Stimulated activated CD8-positive, alpha-beta memory T cell treated with anti-CD3 and anti-CD28 coated beads, Interleukin-4, amount 100 ng/mL, for 1 hour (primary cell): Measurements from ENCODE around the gene KLF5.

Experiments used
- DNase-seq, 2 donors: peaks; one replicate each; pipeline ENCODE4 v3.0.0-alpha.2; 2020; ENCODE audit warnings: low read depth in 2 of 2, low spot score in 1 of 2

Gene KLF5

DNA sequence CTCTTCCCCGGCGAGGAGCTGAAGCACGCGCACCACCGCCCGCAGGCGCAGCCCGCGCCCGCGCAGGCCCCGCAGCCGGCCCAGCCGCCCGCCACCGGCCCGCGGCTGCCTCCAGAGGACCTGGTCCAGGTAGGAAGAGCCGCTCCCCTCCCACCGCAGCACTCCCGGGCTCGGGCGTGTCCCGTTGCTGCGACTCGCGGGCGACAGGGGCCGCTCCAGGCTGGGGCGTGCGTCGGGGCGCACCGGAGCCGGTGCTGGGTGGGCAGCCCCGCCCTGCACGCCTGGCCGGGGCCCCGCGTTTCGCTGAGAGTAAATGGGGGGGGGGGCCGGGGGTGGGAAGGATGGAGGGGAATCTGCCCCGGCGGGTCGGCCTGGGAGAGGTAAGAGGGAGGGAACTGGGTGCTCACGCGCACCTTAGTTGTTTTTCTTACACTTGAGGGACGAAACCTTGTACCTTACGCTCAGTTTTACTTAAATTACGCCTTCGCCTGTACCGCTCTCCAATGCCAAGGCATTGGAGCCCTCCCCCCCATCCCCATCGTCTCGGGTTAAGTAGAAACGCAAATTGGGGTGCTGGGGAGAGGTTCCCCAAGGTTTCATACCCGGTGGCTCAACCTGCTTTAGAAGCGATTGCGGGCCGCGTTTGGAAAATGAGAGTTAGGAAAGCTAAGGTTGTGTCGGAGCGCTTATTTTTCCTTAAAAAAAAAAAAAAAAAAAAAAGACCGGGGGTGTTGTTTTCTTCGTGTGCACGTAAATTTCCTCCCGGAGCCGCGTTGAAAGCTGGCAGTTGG, 850 bp downstream of the KLF5 start:
- peak in 1 of 2 donors; percentile 18 for DNase-seq

DNA sequence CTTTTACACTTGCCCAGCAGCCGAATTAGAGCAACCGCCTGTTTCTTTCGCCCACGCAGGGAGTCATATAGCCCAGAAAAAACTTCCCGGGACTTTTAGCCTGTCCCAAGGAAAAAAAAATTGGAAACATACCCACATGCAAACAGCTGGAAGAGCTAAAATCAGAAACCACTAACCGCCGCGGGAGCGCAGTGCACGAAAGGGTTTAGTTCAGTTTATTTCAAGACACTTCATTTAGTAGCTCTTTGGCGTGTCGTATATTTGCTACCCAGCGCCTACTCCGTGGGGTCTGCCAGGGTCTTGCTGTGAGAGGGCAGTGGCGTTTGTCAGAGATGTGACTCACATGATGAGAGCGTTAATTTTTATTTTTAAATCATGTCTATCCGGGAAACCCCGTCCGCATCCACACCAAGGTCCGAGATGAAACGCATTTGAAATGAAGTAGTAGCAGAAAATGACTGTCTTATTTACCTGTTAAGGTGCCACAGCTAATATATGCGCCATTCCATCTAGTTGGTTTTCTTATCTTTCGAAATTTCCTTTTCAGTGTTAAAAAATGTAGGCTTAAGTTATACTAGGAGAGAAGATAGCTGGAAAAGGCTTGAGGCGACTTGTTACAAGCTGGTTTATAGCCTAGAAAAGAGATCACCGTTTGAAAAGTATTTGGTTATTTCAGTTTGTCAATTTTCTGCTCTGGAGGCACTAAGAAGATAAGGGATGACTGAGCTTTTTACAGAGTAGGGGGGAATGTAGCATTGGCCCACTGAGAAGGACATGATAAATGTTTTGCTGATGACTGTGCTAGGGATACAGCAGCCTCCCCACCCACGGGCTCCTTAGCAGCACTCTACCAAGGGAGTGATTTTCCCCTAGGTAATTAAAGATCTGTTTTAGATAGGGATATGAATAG, 1.7 kb downstream of the KLF5 start:
- no peak for DNase-seq

DNA sequence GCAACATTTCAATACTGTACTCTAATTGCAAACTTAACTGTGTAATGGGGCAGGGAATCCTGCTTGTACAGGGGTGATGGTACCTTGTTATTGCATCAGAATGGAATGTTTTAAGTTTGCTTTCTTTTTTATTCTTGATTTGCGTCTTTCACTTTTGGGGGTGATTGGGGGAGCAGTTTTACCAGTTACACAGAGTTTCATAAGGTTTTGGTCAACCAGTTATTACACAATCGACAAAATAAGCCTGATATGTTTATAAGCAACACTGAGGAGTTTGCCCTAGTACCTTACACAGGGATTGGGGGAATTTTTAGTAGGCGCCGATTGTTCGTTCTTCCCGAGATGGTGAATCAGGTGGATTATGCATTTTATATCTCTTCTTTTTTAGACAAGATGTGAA, 2.7 kb downstream of the KLF5 start:
- DNase-seq, result no peak

DNA sequence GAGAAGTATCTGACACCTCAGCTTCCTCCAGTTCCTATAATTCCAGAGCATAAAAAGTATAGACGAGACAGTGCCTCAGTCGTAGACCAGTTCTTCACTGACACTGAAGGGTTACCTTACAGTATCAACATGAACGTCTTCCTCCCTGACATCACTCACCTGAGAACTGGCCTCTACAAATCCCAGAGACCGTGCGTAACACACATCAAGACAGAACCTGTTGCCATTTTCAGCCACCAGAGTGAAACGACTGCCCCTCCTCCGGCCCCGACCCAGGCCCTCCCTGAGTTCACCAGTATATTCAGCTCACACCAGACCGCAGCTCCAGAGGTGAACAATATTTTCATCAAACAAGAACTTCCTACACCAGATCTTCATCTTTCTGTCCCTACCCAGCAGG, 3.1 kb downstream of the KLF5 start:
- DNase-seq, result no peak

DNA sequence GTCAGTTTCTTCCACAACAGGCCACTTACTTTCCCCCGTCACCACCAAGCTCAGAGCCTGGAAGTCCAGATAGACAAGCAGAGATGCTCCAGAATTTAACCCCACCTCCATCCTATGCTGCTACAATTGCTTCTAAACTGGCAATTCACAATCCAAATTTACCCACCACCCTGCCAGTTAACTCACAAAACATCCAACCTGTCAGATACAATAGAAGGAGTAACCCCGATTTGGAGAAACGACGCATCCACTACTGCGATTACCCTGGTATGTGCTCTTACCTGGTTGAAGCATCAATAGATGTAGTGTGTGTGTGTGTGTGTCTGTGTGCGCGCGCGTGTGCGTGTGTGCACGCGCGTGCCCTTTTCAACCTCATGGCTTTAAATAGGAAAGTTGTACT, 3.7 kb downstream of the KLF5 start:
- no peak for DNase-seq

DNA sequence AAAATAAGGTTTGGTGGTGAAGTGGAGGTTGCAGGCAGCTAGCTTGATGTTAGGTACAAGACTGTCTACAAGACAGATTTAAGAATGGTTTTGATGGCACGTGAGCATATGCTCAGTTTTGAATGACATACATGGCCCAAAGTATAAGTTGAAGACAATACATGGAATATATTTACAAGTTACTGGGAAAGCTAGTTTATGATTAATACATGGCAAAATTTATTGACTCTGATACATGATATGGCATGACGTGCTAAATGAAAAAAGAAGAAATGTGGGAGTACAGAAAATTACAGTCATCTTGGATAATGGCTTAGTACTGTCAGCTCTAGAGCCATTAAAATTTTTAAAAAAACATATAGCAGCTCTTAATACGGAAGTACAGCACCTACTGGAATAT, 4.4 kb downstream of the KLF5 start:
- no peak for DNase-seq

DNA sequence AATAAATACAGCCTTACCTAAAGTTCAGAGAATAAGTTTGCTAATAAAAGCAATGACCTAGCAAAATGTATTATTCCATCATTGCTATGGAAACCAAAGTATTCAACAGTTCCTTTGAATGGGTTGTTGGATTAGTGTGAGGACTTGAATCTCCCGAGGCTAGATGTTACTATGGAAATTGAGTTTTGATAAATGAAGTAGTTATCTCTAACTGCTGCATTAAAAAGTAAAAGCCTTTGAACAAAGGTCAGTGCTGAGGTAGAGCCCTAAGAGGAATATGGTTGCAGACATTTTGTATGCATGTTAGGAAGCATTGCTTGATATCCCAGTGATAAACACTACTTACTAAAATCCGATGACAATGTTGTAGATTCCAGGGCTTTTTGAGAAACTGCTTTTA, 6.2 kb downstream of the KLF5 start:
- DNase-seq, result no peak

DNA sequence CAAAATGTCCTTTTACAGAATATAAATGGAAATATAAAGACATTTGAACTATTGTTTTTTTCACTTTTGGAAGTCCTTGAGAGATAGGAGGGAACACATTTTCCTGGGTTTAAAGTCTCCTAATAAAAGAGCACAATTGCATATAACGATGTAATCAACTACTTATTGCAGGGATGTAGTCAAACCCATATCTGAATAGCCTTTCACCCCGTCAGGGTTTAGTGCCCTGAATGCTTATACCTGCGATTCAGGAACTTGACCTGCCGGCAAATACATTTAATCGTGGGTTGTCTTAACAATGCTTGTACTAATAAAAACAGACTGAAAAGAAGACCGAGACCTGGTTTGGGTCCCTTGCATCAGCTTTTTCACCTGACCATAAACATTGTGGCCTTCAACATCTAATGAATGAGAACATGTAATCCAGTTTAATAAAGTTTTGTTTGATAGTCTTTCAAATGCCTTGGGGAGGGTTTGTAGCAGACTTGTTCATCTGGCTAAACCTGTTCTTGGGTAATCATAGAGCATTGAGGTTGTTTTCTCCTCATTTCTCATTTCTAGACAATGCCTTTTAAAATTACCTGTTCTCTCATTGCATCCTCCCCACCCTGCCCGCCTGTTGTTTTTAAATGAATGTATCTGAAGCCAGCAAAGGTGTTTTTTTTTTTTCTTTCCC, 7.0 kb downstream of the KLF5 start:
- DNase-seq, result no peak

DNA sequence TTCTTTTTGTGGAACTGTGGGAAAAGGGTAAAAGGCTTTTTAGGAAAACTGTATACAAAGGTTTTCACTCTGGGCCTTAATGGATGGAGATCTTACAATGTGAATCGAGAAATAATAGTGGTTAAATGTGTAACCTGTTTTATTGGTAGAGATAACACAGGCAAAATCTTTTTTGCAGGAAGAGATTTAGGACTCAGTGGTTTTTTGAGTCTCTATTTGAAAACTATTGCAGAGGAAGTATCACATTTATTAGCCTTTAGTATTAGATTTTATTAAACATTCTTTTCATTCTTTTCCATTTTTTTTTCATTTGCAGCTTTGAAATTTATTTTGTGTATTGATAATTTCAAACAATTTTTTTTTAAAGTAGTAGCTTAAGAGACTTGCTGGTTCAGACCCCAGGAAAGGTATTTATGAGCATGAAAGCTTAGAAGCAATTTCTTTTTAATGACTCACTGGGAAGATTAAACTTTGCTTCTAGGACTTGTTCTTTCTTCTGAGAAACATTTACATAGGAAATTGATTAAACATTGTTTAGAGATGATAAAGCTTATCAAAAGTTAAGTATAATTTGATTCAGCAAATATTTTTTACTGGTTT, 10.5 kb downstream of the KLF5 start:
- no peak for DNase-seq

DNA sequence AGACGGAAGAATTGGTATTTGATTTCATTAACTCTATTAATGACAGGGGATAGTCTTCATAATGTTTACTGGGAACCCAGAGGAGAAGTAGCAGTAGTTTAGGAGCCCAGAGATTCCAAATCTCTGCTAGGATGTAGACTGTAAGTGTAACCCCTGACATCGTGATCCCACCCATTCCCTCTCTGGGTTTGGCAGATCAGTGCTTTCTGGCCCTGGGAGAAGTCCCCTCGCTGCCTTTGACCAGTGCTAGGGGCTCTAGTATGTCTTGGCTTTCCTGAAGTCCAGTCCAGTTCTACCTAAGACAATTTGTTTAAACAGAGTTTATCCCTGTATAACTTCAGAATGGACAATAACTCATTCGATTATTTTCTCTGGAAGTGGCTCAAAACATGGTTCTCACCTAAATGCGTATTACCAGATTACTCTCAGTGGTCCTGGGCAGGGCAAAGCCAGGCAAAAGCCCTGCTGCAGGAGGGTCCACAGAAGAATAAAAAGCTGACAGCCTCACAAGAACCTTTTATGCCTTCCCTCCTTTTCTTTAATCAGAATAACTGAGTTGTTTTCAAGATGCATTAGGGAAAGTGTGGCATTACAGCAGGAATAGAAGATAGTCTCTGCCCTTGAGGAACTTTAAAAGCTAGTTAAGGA, 11.8 kb downstream of the KLF5 start:
- no peak for DNase-seq

DNA sequence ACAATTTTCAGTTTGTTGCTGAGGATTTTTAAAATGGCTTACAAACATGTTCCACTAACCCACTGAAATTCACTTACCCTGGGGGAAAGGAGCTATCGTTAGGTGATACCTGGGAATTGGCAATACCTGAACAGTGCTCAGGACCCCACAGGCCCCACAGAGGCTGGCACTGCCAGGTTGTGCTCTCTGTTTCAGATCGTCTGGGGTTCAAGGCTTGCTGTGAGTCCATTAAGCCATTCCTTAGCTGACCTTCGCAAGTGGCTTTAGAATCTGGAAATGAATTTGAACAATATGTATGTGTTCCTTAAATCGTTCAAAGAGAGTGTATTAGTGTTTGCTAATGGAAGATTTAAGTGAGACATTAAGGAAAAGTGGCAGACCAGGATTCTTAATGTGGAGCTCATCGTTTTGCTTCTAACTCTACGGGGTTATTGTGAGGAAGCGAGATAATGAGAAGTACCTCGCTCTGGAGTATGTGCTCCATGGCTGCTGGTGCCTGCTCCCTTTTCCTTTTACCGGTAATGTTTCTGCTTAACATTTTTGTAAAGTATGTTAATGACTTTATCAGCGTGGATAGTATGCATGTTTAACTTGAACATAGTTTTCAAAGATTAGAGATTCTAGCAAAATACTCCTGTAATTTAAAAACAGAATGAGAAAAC, 13.6 kb downstream of the KLF5 start:
- no peak for DNase-seq

DNA sequence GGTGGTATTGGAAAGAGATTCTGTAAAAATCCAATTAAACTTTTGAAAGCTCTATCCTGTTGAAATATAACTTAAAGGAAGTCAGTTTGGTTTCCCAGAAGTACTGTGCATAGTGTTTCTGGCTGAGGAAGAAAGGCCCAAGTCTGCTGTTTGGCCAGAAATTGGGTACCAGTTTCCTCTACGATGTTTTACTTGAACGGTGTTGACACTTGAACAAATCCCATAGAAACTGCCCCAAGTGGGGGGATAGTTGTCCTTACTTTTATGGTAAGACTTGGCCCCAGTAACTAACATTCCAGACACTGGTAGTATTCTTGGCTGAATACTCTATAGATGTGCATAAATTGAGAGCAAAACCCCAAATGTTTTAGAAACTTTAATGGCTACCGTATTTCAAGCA, 14.2 kb downstream of the KLF5 start:
- no peak for DNase-seq

DNA sequence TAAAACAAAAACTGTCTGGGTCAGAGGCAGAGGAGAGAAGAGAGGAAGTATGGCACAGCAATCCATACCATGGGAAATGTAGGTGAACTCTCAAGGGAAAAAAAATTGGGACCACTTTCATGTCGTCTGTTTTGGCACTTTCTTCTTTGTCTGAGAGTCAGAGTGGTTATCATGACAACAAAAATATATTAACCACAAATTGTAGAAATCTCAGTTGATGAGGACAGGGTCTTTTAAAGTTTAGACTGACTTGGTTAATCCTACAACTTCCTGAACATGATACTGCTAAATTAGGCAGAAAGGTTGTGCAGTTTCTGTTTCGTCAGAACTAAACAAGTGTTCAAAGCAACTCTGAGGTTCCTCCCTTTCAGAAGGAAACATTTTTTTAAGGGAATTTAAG, 15.2 kb downstream of the KLF5 start:
- DNase-seq, result no peak

DNA sequence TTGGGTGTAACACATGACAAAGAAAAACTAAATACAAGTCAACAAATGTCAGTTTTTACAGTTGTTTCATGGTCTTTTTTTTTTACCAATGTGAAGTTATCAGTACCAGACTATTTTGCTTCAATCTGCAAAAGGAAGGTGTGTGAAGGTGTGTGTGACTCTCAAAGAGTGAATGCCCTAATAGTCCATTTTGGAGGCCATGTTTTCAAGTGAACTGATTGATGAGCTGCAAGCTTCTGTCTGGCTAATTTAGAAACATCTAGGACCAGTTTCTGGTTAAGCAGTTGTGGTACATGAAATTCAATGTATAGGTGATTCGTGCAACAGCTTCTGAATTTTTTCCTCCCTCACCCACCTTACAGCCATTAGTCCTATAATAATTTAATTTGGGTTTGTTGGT, 16.1 kb downstream of the KLF5 start:
- DNase-seq, result no peak

DNA sequence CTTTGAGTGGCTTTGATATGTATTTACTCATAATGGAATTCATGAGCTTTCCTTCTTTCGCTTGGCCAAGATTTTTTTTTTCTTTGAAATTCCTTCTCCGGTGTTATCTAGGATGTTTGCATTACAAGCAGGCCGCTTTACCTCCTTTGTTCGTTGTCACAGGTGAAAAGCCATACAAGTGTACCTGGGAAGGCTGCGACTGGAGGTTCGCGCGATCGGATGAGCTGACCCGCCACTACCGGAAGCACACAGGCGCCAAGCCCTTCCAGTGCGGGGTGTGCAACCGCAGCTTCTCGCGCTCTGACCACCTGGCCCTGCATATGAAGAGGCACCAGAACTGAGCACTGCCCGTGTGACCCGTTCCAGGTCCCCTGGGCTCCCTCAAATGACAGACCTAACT, 16.7 kb downstream of the KLF5 start:
- DNase-seq, result no peak

DNA sequence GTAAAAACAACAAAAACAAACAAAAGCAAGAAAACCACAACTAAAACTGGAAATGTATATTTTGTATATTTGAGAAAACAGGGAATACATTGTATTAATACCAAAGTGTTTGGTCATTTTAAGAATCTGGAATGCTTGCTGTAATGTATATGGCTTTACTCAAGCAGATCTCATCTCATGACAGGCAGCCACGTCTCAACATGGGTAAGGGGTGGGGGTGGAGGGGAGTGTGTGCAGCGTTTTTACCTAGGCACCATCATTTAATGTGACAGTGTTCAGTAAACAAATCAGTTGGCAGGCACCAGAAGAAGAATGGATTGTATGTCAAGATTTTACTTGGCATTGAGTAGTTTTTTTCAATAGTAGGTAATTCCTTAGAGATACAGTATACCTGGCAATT, 17.1 kb downstream of the KLF5 start:
- no peak for DNase-seq

DNA sequence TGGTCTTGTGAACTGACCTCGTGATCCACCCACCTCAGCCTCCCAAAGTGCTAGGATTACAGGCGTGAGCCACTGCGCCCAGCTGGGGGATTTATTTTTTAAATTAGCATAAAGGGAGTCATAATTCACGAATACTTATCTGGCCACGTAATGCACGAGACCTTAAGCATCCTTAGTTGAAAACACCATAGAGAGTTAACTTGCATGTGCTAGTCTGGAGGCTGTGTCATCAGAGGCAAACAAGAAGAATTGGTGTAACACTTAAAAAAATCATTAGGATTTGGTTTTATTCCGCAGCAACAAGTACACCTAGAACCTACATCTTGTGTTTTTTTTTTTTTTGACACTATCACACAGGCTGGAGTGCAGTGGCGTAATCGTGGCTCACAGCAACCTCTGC, 19.1 kb downstream of the KLF5 start:
- no peak for DNase-seq

DNA sequence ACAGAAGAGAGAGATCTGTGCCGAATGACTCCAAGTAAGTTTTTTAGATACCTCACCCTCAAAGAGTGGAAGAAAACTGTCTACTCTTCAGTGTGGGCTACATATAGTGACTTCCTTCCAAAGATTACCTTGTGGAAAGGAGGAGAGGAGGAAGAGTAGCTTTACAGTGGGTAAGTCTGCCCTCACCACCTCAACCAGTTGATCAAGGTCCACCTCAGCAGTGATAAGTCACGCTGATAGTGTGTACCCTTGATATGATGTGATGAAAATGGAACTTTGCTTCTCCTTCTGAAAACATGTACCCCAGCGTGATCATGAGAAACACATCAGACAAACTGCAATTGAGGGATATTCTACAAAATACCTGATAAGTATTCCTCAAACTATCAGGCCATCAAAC, 20.6 kb downstream of the KLF5 start:
- DNase-seq, result no peak

DNA sequence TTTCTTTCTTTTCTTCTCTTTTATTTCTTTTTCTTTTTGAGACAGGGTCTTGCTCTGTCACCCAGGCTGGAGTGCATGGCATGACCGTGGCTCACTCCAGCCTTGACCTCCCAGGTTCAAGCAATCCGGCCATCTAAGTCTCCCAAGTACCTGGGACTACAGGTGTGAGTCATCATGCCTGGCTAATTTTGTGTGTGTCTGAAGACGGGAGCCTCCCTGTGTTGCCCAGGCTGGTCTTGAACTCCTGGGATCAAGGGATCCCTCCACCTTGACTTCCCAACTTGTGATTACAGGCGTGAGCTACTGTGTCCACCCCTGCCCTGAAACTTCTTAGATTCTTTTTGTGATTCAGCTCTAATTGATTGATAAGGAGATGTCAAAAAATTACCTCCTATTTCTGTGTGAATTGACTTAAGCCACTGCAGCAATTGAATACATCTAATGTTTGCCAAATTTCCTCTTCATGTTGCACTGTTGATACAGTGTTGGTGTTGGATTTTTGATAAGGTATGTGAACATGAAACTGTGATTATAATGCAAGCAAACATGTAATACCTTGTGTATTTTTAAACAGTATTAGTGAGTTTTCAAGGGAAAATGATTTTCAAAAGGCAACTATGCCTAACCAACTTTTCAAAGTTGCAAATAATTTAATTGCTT, 22.6 kb downstream of the KLF5 start:
- DNase-seq, result no peak

DNA sequence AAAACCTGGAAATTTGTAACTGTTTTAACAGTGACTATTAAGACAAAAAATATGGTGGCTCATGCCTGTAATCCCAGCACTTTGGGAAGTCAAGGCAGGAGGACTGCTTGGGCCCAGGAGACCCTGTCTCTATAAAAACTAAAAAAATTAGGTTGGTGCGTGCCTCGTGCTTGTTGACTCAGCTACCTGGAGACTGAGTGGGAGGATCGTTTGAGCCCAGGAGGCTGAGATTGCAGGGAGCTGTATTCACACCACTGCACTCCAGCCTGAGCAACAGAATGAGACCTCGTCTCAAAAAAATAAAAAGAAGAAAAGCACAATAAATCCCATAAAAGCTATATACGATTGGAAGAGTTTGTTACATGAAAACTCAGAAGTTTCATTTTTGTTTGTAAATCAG, 23.7 kb downstream of the KLF5 start:
- no peak for DNase-seq
